Measurements from ENCODE around the gene CBX8. TPM values are rescaled to one million over a fixed set of nuclear protein-coding genes. Genes with fewer than 3 reads are reported as not detected.

CBX8 gene
- total RNA-seq, 4 donors from 2014 or later, result 1.7 to 7.5 (median 2.6) TPM

- intact Hi-C loops (cut with DNase I), result loop anchor here (5.0 kb wide), 1 partner anchor 132 kb away; no protein-coding TSS in a partner anchor
- no peaks in the 10 kb centered on the region for H3K9me3 ChIP-seq
- peaks cover 7 to 11% (median 10%) of the 10 kb centered on the region in 4 donors for H3K4me1 ChIP-seq
- peaks cover 0 to 8% (median 5%) of the 10 kb centered on the region in 4 donors for H3K36me3 ChIP-seq
- H3K27me3 ChIP-seq, result peaks cover 5 to 94% (median 20%) of the 10 kb centered on the region in 4 donors
- no peak overlapping the region for H3K4me3 ChIP-seq
- TF ChIP-seq POLR2A (IDR thresholded peaks at IDR 0.05; ENCODE audit: low read depth), result no peak
- no peak for DNase-seq (ENCODE audit: extremely low spot score)
- H3K27ac ChIP-seq (replicated peaks in 1 of 4), result no peak overlapping the region
- 98% methylated on average over 6 of the region's 17 CpGs for WGBS
These were observed 11.6 kb downstream of the CBX8 start for GRCh38 chr17:79785017-79785899.

- Histone ChIP-seq H3K4me1 (peaks cover 2 to 4% (median 3%) of the 10 kb centered on the region in 4 donors), H3K9me3 (no peaks in the 10 kb centered on the region), H3K27ac (replicated peaks in 1 of 4) (no peak overlapping the region), H3K4me3 (no peak overlapping the region), H3K27me3 (peaks cover 0 to 94% (median 12%) of the 10 kb centered on the region in 4 donors), H3K36me3 (peaks cover 0 to 8% (median 5%) of the 10 kb centered on the region in 4 donors)
- TF ChIP-seq CTCF (IDR thresholded peaks at IDR 0.05) (no peak), EP300 (IDR thresholded peaks at IDR 0.05) (no peak), POLR2AphosphoS5 (IDR thresholded peaks at IDR 0.05) (no peak), POLR2A (IDR thresholded peaks at IDR 0.05; ENCODE audit: low read depth) (no peak)
- no peak for DNase-seq (ENCODE audit: extremely low spot score)
- intact Hi-C loops (cut with DNase I), result loop anchor here (5.0 kb wide), 1 partner anchor 133 kb away; no protein-coding TSS in a partner anchor
- WGBS, result 90% methylated on average over 13 of the region's 31 CpGs
These were observed 12.4 kb downstream of the CBX8 start for GRCh38 chr17:79784353-79785016.

DNA sequence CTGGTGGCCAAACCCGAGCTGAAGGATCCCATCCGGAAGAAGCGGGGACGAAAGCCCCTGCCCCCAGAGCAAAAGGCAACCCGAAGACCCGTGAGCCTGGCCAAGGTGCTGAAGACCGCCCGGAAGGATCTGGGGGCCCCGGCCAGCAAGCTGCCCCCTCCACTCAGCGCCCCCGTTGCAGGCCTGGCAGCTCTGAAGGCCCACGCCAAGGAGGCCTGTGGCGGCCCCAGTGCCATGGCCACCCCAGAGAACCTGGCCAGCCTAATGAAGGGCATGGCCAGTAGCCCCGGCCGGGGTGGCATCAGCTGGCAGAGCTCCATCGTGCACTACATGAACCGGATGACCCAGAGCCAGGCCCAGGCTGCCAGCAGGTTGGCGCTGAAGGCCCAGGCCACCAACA is 13.0 kb downstream of the CBX8 start:
- Histone ChIP-seq H3K36me3 (peaks cover 0 to 8% (median 5%) of the 10 kb centered on the region in 4 donors), H3K4me3 (no peak overlapping the region), H3K27me3 (peaks cover 0 to 94% (median 9%) of the 10 kb centered on the region in 4 donors), H3K27ac (replicated peaks in 1 of 4) (no peak overlapping the region), H3K9me3 (no peaks in the 10 kb centered on the region), H3K4me1 (peaks cover 2 to 6% (median 5%) of the 10 kb centered on the region in 4 donors)
- TF ChIP-seq POLR2AphosphoS5 (IDR thresholded peaks at IDR 0.05) (no peak), CTCF (IDR thresholded peaks at IDR 0.05) (no peak), EP300 (IDR thresholded peaks at IDR 0.05) (no peak), POLR2A (IDR thresholded peaks at IDR 0.05; ENCODE audit: low read depth) (no peak)
- intact Hi-C loops (cut with DNase I), result no loop called here
- 100% methylated on average over 4 of the region's 18 CpGs for WGBS
- no peak for DNase-seq (ENCODE audit: extremely low spot score)

GRCh38 chr17:79781736-79782575 is 14.9 kb downstream of the CBX8 start:
- Histone ChIP-seq H3K36me3 (peaks cover 0 to 8% (median 5%) of the 10 kb centered on the region in 4 donors), H3K4me3 (no peak overlapping the region), H3K27me3 (peaks cover 0 to 90% (median 17%) of the 10 kb centered on the region in 4 donors), H3K9me3 (no peaks in the 10 kb centered on the region), H3K27ac (replicated peaks in 1 of 4) (no peak overlapping the region), H3K4me1 (peaks cover 17 to 23% (median 20%) of the 10 kb centered on the region in 4 donors)
- intact Hi-C loops (cut with DNase I), result no loop called here
- 86% methylated on average over 17 of the region's 27 CpGs for WGBS
- no peak for DNase-seq (ENCODE audit: extremely low spot score)
- no peak for TF ChIP-seq POLR2A (IDR thresholded peaks at IDR 0.05; ENCODE audit: low read depth)
- TF ChIP-seq EP300 (IDR thresholded peaks at IDR 0.05), result no peak
- TF ChIP-seq CTCF (IDR thresholded peaks at IDR 0.05), result no peak
- no peak for TF ChIP-seq POLR2AphosphoS5 (IDR thresholded peaks at IDR 0.05)
